Parathyroid adenoma (tissue), 2 donors: ENCODE results near the gene NSMF.
A peak's percentile ranks its signal among the peaks of the same experiment; 100 is the strongest.

ENCODE experiments used
- H2AFZ ChIP-seq: fragments of 300-600 bp; sonication (generic); one replicate; pipeline ENCODE4 v1.7.0; 2017; ENCODE audit warnings: antibody characterized with exemption, mild to moderate bottlenecking
- H3K27ac ChIP-seq: fragments of 300-600 bp; sonication (generic); one replicate; pipeline ENCODE4 v1.7.0; 2017
- H3K27me3 ChIP-seq: fragments of 300-600 bp; sonication (generic); one replicate; pipeline ENCODE4 v1.7.0; 2017; ENCODE audit warnings: low read length; ENCODE audit not compliant: control insufficient read depth, insufficient read depth
- H3K36me3 ChIP-seq: fragments of 300-600 bp; sonication (generic); one replicate; pipeline ENCODE4 v1.7.0; 2017; ENCODE audit warnings: low read length; ENCODE audit not compliant: control insufficient read depth, insufficient read depth
- H3K4me1 ChIP-seq: fragments of 300-600 bp; sonication (generic); one replicate; pipeline ENCODE4 v1.7.0; 2017; ENCODE audit warnings: control low read depth
- H3K4me2 ChIP-seq: fragments of 300-600 bp; sonication (generic); one replicate; pipeline ENCODE4 v1.7.0; 2017; ENCODE audit warnings: low read length
- H3K4me3 ChIP-seq: fragments of 300-600 bp; sonication (generic); one replicate; pipeline ENCODE4 v1.7.0; 2017; ENCODE audit warnings: low read depth, low read length
- H3K79me2 ChIP-seq: fragments of 300-600 bp; sonication (generic); one replicate; pipeline ENCODE4 v1.7.0; 2017; ENCODE audit warnings: control low read depth
- H3K9ac ChIP-seq: fragments of 300-600 bp; sonication (generic); one replicate; pipeline ENCODE4 v1.7.0; 2017; ENCODE audit warnings: mild to moderate bottlenecking
- H3K9me3 ChIP-seq: fragments of 300-600 bp; sonication (generic); one replicate; pipeline ENCODE4 v1.7.0; 2017; ENCODE audit warnings: low read length; ENCODE audit not compliant: control insufficient read depth
- CTCF ChIP-seq: fragments of 300-600 bp; sonication (generic); IDR thresholded peaks from one replicate; pipeline ENCODE4 v1.7.0; 2017; ENCODE audit warnings: antibody characterized with exemption, mild to moderate bottlenecking
- donor health status: primary hyperparathyroidism.

The NSMF gene

GRCh38 chr9:137427454-137428310 lies 31.5 kb downstream of the NSMF start:
- H3K27ac ChIP-seq: no peak overlapping the region
- no peak for TF ChIP-seq CTCF
- H3K4me1 ChIP-seq: no peaks in the 10 kb centered on the region
- no peak overlapping the region for H3K4me2 ChIP-seq
- H3K9me3 ChIP-seq: no peaks in the 10 kb centered on the region
- no peaks in the 10 kb centered on the region for H3K36me3 ChIP-seq
- H3K9ac ChIP-seq: no peak overlapping the region
- H3K27me3 ChIP-seq: no peaks in the 10 kb centered on the region
- no peaks in the 10 kb centered on the region for H3K79me2 ChIP-seq
- H2AFZ ChIP-seq: no peak overlapping the region
- no peak overlapping the region for H3K4me3 ChIP-seq

GRCh38 chr9:137426018-137426681 lies 33.0 kb downstream of the NSMF start:
- no peak overlapping the region for H2AFZ ChIP-seq
- no peaks in the 10 kb centered on the region for H3K79me2 ChIP-seq
- no peak overlapping the region for H3K9ac ChIP-seq
- H3K4me2 ChIP-seq: no peak overlapping the region
- no peak overlapping the region for H3K4me3 ChIP-seq
- H3K27me3 ChIP-seq: no peaks in the 10 kb centered on the region
- H3K4me1 ChIP-seq: peaks cover 3% of the 10 kb centered on the region
- TF ChIP-seq CTCF: no peak
- no peaks in the 10 kb centered on the region for H3K9me3 ChIP-seq
- no peaks in the 10 kb centered on the region for H3K36me3 ChIP-seq
- H3K27ac ChIP-seq: no peak overlapping the region

GRCh38 chr9:137423514-137424291 lies 35.4 kb downstream of the NSMF start:
- Histone ChIP-seq H3K9me3 (no peaks in the 10 kb centered on the region), H3K36me3 (no peaks in the 10 kb centered on the region), H3K4me3 (peak overlapping the region; percentile 66), H3K27me3 (no peaks in the 10 kb centered on the region), H3K79me2 (no peaks in the 10 kb centered on the region), H3K9ac (peak overlapping the region; percentile 19), H3K4me2 (peak overlapping the region; percentile 87), H3K27ac (no peak overlapping the region), H3K4me1 (peaks cover 3% of the 10 kb centered on the region), H2AFZ (peak overlapping the region; percentile 64)
- no peak for TF ChIP-seq CTCF

GRCh38 chr9:137422604-137423513 lies 36.3 kb downstream of the NSMF start, which contains the start of the genes EXD3 and NOXA1:
EXD3 (minus strand) TSS chr9:137423162; CDS start chr9:137395357, 27,805 bp downstream.
NOXA1 (plus strand) TSS chr9:137423393; CDS start chr9:137423530, 137 bp downstream.
- peak; percentile 53 for TF ChIP-seq CTCF

More at GRCh38 chr9:137422604-137423513, 36.3 kb downstream of the NSMF start, which contains the start of the genes EXD3 and NOXA1:
- peak within 1 kb of the TSS; percentile 19 for H3K9ac ChIP-seq
- H3K27ac ChIP-seq: no peak within 1 kb of the TSS
- H3K4me2 ChIP-seq: peak within 1 kb of the TSS; percentile 87
- peak within 1 kb of the TSS; percentile 66 for H3K4me3 ChIP-seq
- H3K4me1 ChIP-seq: peaks cover 3% of the 10 kb centered on the region
- H3K9me3 ChIP-seq: no peaks in the 10 kb centered on the region
- peak within 1 kb of the TSS; percentile 83 for H2AFZ ChIP-seq
- H3K36me3 ChIP-seq: no peaks in the 10 kb centered on the region
- no peaks in the 10 kb centered on the region for H3K27me3 ChIP-seq
- no peaks in the 10 kb centered on the region for H3K79me2 ChIP-seq
